ENCODE data around the gene ZNF154.

ZNF154 gene

DNA sequence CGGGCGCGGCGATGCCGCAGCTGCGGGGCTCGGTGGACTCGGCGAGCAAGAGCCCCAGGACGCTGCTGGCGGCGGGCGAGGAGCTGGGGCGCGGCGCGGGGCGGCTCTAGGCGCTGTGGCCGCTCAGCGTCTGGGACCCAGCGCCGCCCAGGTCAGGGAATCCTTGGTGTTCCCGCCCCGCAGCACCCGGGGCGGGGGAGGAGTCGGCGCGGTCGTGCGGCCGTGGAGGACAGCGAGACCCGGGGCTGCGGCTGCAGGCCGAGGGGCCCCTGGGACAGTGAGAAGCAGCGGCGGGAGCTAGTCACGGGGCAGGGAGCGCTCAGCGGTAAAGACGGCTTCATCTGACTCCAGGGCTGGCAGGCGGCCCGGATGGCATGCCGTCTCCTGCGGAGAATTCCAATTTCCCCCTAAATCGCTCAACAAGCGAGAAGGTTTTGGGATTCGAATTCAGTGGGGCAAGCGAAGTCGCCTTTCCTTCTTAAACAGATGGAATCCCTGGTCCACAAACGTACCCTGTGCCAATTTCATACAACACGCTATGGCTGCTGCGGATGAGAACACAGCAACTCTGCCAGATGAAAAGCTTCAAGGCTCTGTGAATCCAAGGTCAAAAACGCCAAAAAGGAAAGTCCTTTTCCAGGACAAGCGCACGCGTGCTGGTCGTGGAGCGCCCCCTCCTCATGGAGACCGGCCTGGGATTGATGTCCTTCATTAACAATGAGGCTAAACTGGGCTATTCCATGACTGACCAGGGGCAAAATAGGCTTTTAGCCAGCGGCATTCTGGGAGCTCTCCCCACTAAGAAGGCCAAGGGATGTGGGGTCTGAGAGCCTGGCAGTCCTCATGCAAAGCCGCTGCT is 44.5 kb downstream of the ZNF154 start:
- Mint-ChIP-seq H3K4me3 (peak overlapping the region; percentile 69), H3K27me3 (peaks cover 58% of the 10 kb centered on the region), H3K9me3 (peaks cover 10% of the 10 kb centered on the region), H3K36me3 (ENCODE audit: low read depth) (no peaks in the 10 kb centered on the region), H3K4me1 (ENCODE audit: low read depth) (no peaks in the 10 kb centered on the region), H3K27ac (no peak overlapping the region)
- peak; percentile 29 for DNase-seq

DNA sequence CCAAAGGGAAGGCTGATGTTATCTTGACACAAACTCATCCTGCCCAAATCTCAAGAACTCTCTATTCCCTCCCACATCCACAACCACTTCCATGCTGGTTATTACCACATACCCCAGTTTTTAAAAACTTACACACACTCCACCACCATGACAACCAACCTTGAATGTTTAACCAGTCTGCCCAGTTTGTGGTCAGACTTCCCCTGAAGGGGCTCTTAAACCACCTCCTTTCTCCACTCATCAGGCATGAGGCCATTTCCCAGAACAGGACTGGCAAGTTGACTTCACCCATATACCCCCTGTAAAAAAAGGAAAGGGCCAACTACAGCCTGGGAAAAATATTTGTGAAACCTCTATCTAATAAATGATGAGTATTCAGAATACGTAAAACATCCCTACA is 52.7 kb downstream of the ZNF154 start:
- peaks cover 57% of the 10 kb centered on the region for H3K27me3 Mint-ChIP-seq
- H3K4me3 Mint-ChIP-seq = no peak overlapping the region
- DNase-seq = no peak
- no peak overlapping the region for H3K27ac Mint-ChIP-seq
- peaks cover 48% of the 10 kb centered on the region for H3K9me3 Mint-ChIP-seq
- H3K36me3 Mint-ChIP-seq (ENCODE audit: low read depth) = peaks cover 11% of the 10 kb centered on the region
- no peaks in the 10 kb centered on the region for H3K4me1 Mint-ChIP-seq (ENCODE audit: low read depth)

DNA sequence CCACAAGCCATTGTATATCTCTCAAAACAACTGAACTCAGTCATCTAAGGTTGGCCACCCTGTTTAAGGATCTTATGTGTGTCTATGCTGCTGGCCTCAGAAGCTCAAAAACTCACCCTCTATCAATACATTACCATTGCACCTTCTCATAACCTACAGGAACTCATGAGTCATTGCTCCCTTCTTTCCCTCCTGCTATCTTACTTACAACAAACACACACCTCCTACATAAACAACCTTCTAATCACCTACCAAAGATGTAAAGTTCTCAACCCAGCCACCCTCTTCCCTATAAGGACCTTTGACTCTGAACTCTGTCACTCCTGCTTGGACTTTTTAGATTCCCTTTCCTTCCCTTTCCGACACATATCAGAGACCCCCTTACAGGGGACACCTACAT is 53.6 kb downstream of the ZNF154 start:
- Mint-ChIP-seq H3K27ac (no peak overlapping the region), H3K4me3 (no peak overlapping the region), H3K4me1 (ENCODE audit: low read depth) (no peaks in the 10 kb centered on the region), H3K9me3 (peaks cover 48% of the 10 kb centered on the region), H3K27me3 (peaks cover 50% of the 10 kb centered on the region), H3K36me3 (ENCODE audit: low read depth) (peaks cover 12% of the 10 kb centered on the region)
- DNase-seq = no peak

DNA sequence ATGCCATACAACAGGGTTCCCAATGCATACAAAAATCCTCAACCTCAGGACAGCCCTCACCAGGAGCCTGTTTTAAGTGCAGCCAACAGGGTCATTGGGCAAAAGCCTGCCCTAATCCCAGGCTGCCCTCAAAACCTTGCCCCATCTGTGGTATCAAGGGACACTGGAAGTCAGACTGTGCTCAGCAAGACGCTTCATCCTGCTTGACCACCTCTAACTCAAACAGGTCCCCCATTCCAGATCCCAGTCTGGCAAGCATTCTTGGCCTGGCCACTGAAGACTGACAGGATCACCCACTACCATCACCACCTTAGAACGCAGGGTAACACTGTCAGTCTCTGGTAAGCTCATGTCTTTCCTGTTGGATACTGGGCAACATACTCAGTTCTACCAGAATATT is 55.3 kb downstream of the ZNF154 start:
- DNase-seq = no peak
- Mint-ChIP-seq H3K9me3 (peaks cover 57% of the 10 kb centered on the region), H3K4me3 (no peak overlapping the region), H3K4me1 (ENCODE audit: low read depth) (no peaks in the 10 kb centered on the region), H3K36me3 (ENCODE audit: low read depth) (peaks cover 15% of the 10 kb centered on the region), H3K27ac (no peak overlapping the region), H3K27me3 (peaks cover 40% of the 10 kb centered on the region)

DNA sequence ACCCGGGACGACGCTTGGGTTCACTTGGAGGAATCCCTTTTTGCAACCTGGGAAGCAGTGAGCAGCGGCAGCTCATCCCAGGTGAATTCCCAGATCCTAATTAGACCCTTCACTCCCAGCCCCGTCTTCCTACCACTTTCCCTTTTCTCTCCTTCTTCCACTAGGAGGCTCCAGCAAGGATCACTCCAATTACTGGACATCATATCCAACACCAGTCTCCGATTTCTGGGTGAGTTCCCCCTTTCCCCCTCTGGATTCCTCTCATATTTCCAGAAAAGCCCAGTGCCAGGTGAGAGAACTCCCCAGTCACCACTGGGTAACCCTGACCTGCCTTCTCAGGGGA is 57.4 kb downstream of the ZNF154 start:
- H3K4me3 Mint-ChIP-seq = no peak overlapping the region
- no peaks in the 10 kb centered on the region for H3K4me1 Mint-ChIP-seq (ENCODE audit: low read depth)
- peaks cover 33% of the 10 kb centered on the region for H3K27me3 Mint-ChIP-seq
- no peak overlapping the region for H3K27ac Mint-ChIP-seq
- H3K36me3 Mint-ChIP-seq (ENCODE audit: low read depth) = peaks cover 15% of the 10 kb centered on the region
- peaks cover 62% of the 10 kb centered on the region for H3K9me3 Mint-ChIP-seq
- no peak for DNase-seq

DNA sequence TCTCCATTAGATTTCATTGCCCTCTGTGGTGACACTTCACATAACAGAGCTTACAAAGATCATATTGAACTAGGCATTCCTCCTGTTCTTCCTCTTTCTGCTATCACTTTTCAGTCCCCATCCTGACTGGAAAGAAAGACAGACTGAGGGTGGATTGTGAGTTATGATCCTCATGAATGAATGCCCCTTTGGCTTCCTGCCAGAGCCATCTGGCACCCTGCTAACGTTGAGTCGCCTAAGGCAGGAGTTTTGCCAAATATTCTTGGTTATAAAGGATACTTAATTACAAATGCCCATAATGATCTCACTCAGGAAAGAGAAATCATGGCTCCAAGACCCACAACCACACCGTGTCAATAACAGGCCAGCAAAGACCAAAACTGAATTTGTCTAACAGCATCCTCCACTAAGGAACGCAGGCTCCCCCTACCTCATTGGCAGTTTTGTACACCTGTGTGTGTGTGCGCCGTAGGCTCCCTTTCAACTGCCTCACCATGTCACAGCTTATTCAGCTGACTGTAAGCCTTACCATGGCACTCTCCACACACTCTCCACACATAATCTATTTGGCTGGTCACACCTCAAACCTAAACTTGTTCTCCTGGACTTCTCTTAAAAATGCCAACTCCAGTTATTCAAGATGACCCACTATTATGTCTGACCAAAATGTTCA is 60.5 kb downstream of the ZNF154 start:
- H3K4me3 Mint-ChIP-seq = no peak overlapping the region
- H3K27ac Mint-ChIP-seq = no peak overlapping the region
- peaks cover 25% of the 10 kb centered on the region for H3K36me3 Mint-ChIP-seq (ENCODE audit: low read depth)
- H3K4me1 Mint-ChIP-seq (ENCODE audit: low read depth) = no peaks in the 10 kb centered on the region
- DNase-seq = no peak
- peaks cover 14% of the 10 kb centered on the region for H3K27me3 Mint-ChIP-seq
- H3K9me3 Mint-ChIP-seq = peaks cover 50% of the 10 kb centered on the region
